Thymus (tissue), 2 donors: ENCODE measurements around the gene RAPGEF4. TPM values are rescaled to one million over a fixed set of nuclear protein-coding genes. Genes with fewer than 3 reads are reported as not detected.

Source experiments
- polyA plus RNA-seq: library from polyadenylated mRNA; stranded (reverse); fragments of 200-250 nt; gene quantifications from one replicate; pipeline ENCODE4 v1.2.3, GENCODE V29; 2013
- total RNA-seq: library from RNA; stranded (reverse); fragments of 120-200 nt; gene quantifications from one replicate; pipeline ENCODE4 v1.2.4, GENCODE V29; 2013
- donor health status: healthy.

Gene RAPGEF4
- total and polyA plus RNA-seq, 2 donors: 2.0 to 3.6 TPM

Other genes starting within 250 kb of the RAPGEF4 start
- gene PDK1, start 179.8 kb upstream of the RAPGEF4 start, total RNA-seq: 27.4 TPM
- 7.2 TPM for gene PDK1, start 179.8 kb upstream of the RAPGEF4 start, polyA plus RNA-seq